Panc1 (cell line): ENCODE measurements around the gene RPP14. TPM values are rescaled to one million over a fixed set of nuclear protein-coding genes. Genes with fewer than 3 reads are reported as not detected.

Experiments
- ATAC-seq: fragments of 200-7000 bp; cut with Tn5 transposase; 2 replicates; pipeline ENCODE4 v1.9.1; 2020; ENCODE audit warnings: mild to moderate bottlenecking, moderate library complexity
- BruUV-seq: library from RNA; stranded (reverse); fragments of 400-500 nt; replicated peaks from 2 replicates; lab custom pipeline; 2021; lab: Mats Ljungman, UMichigan
- CTCF ChIA-PET: fragments of 300-600 bp; sonication (Branson Sonifier 250); formaldehyde crosslinking; loops from one replicate; lab custom pipeline; 2022; ENCODE audit warnings: antibody characterized with exemption; lab: Charles Lee
- POLR2A ChIA-PET: fragments of 300-600 bp; sonication (Branson Sonifier 250); formaldehyde crosslinking; loops from one replicate; lab custom pipeline; 2022; ENCODE audit warnings: antibody characterized with exemption; lab: Charles Lee
- DNase-seq: peaks from one replicate; pipeline ENCODE4 v3.0.0-alpha.2; 2010; ENCODE audit warnings: low read depth, low spot score
- H3K27ac ChIP-seq: 2 replicates; pipeline ENCODE4 v1.5.1; 2011; ENCODE audit warnings: mild to moderate bottlenecking, low read length, inconsistent platforms
- H3K27me3 ChIP-seq: fragments of 200-500 bp; sonication (Bioruptor generic); 2 replicates; pipeline ENCODE4 v1.6.0; 2014; ENCODE audit warnings: low read length, inconsistent platforms; ENCODE audit not compliant: control insufficient read depth, insufficient read depth
- H3K36me3 ChIP-seq: fragments of 200-500 bp; sonication (Bioruptor generic); 2 replicates; pipeline ENCODE4 v1.5.1; 2014; ENCODE audit warnings: inconsistent platforms, mild to moderate bottlenecking, low read length, moderate library complexity; ENCODE audit not compliant: control insufficient read depth, insufficient read depth
- H3K4me1 ChIP-seq: 2 replicates; pipeline ENCODE4 v1.5.1; 2011; ENCODE audit warnings: inconsistent platforms, mild to moderate bottlenecking, low read length, moderate library complexity; ENCODE audit not compliant: control insufficient read depth, insufficient read depth
- H3K4me3 ChIP-seq, 2 experiments: 2 replicates each; pipeline ENCODE4 v1.5.1; 2011 to 2012; ENCODE audit warnings: low read depth in 2 of 2, low read length in 2 of 2, mild to moderate bottlenecking in 2 of 2, inconsistent platforms in 1 of 2, moderate library complexity in 1 of 2
- H3K9me3 ChIP-seq: fragments of 200-500 bp; sonication (Bioruptor generic); 2 replicates; pipeline ENCODE4 v1.5.1; 2014; ENCODE audit warnings: low read depth, mild to moderate bottlenecking, inconsistent platforms, low read length, moderate library complexity; ENCODE audit not compliant: control insufficient read depth, insufficient read depth
- CTCF ChIP-seq: fragments of 450-650 bp; IDR thresholded peaks from 2 replicates; pipeline ENCODE4 v1.5.1; 2017; ENCODE audit warnings: mild to moderate bottlenecking
- POLR2AphosphoS5 ChIP-seq: IDR thresholded peaks from 2 replicates; pipeline ENCODE4 v1.6.1; 2012; ENCODE audit warnings: mild to moderate bottlenecking, low read depth, low read length, moderate library complexity
- REST ChIP-seq, 2 experiments: IDR thresholded peaks; 2 replicates each; pipeline ENCODE4 v1.6.1; 2011 to 2012; ENCODE audit warnings: low read depth in 2 of 2, control low read depth in 1 of 2, low read length in 1 of 2, mild to moderate bottlenecking in 1 of 2, moderate library complexity in 1 of 2; ENCODE audit not compliant: insufficient read depth in 1 of 2
- SIN3A ChIP-seq: IDR thresholded peaks from 2 replicates; pipeline ENCODE4 v1.6.1; 2012; ENCODE audit warnings: low read depth, mild to moderate bottlenecking, low read length, moderate library complexity, borderline replicate concordance; ENCODE audit not compliant: insufficient read depth
- TCF7L2 ChIP-seq: IDR thresholded peaks from 2 replicates; pipeline ENCODE4 v1.6.1; 2011; ENCODE audit warnings: mild to moderate bottlenecking, low read depth, low read length, inconsistent platforms
- in situ Hi-C: cut with HindIII; loops from 2 replicates; pipeline ENCODE4 v1.10.0; 2016; ENCODE audit warnings: low sequenced_read_pairs, low pct_unique_long_range_greater_than_20kb
- intact Hi-C: fragments of 100-400 bp; cut with micrococcal nuclease; formaldehyde crosslinking; loops from one replicate; pipeline ENCODE4 v1.10.0; 2022; ENCODE audit not compliant: unreplicated experiment
- total RNA-seq: library from RNA; stranded (reverse); gene quantifications from one replicate; pipeline ENCODE4 v1.2.1, GENCODE V29; 2021; ENCODE audit not compliant: unreplicated experiment

Gene RPP14
- total RNA-seq, 1 experiment from 2014 or later: 16.4 TPM

GRCh38 chr3:58281069-58281468 lies 25.0 kb upstream of the RPP14 start:
- in situ Hi-C loops (no loop called here), intact Hi-C loops (no loop called here)
- Histone ChIP-seq H3K27me3 (no peaks in the 10 kb centered on the region), H3K4me3 (no peak overlapping the region), H3K36me3 (no peaks in the 10 kb centered on the region), H3K9me3 (no peaks in the 10 kb centered on the region), H3K4me1 (no peaks in the 10 kb centered on the region), H3K27ac (no peak overlapping the region)
- ChIA-PET CTCF (no interaction called here), POLR2A (no interaction called here)
- no TSS peak for BruUV-seq
- no peak for DNase-seq
- no peak for TF ChIP-seq REST (IDR thresholded peaks at IDR 0.05; ENCODE audit: insufficient read depth in 1 of 2, low read depth in 2 of 2, low read length in 1 of 2)
- TF ChIP-seq CTCF: no peak
- TF ChIP-seq POLR2AphosphoS5: no peak
- no peak for TF ChIP-seq SIN3A
- TF ChIP-seq TCF7L2: no peak
- no peak for ATAC-seq

GRCh38 chr3:58285334-58285733 lies 20.7 kb upstream of the RPP14 start:
- CTCF ChIA-PET: no interaction called here

More at GRCh38 chr3:58285334-58285733, 20.7 kb upstream of the RPP14 start:
- Histone ChIP-seq H3K4me3 (no peak overlapping the region), H3K36me3 (no peaks in the 10 kb centered on the region), H3K9me3 (no peaks in the 10 kb centered on the region), H3K27me3 (no peaks in the 10 kb centered on the region), H3K4me1 (no peaks in the 10 kb centered on the region), H3K27ac (no peak overlapping the region)
- intact Hi-C loops: no loop called here
- no TSS peak for BruUV-seq
- no peak for TF ChIP-seq REST (IDR thresholded peaks at IDR 0.05; ENCODE audit: insufficient read depth in 1 of 2, low read depth in 2 of 2, low read length in 1 of 2)
- no peak for TF ChIP-seq TCF7L2
- TF ChIP-seq CTCF: no peak
- no peak for TF ChIP-seq SIN3A
- no peak for TF ChIP-seq POLR2AphosphoS5
- ATAC-seq (no peak), DNase-seq (no peak)
- in situ Hi-C loops: no loop called here
- POLR2A ChIA-PET: no interaction called here
